ENCODE data around the gene HOXB5.

The HOXB5 gene

GRCh38 chr17:48589060-48589830, 4.3 kb downstream of the HOXB5 start:
- no peak for DNase-seq

- DNase-seq: no peak
These were observed 5.1 kb downstream of the HOXB5 start for GRCh38 chr17:48588528-48588927.

- DNase-seq: no peak
These were observed 5.5 kb downstream of the HOXB5 start for GRCh38 chr17:48588074-48588415.

GRCh38 chr17:48587276-48588073, 6.1 kb downstream of the HOXB5 start:
- DNase-seq: peak; percentile 98

- peak; percentile 58 for DNase-seq
These were observed 7.0 kb downstream of the HOXB5 start for GRCh38 chr17:48586355-48587258.

GRCh38 chr17:48584223-48584741, 9.3 kb downstream of the HOXB5 start:
- DNase-seq: no peak

GRCh38 chr17:48583708-48584222, 9.8 kb downstream of the HOXB5 start:
- no peak for DNase-seq

- DNase-seq: peak; percentile 51
These were observed 10.9 kb downstream of the HOXB5 start for GRCh38 chr17:48582750-48583069.

- peak; percentile 69 for DNase-seq
These were observed 13.6 kb downstream of the HOXB5 start for GRCh38 chr17:48579760-48580554.

GRCh38 chr17:48579471-48579759, 14.2 kb downstream of the HOXB5 start:
- DNase-seq: no peak

- peak; percentile 82 for DNase-seq
These were observed 14.7 kb downstream of the HOXB5 start for GRCh38 chr17:48578616-48579470.

GRCh38 chr17:48577946-48578615, 15.5 kb downstream of the HOXB5 start, which contains the start of gene HOXB4:
HOXB4 (minus strand) TSS chr17:48578350; CDS start chr17:48578319, 31 bp downstream.
- peak; percentile 92 for DNase-seq

GRCh38 chr17:48577330-48577945, 16.1 kb downstream of the HOXB5 start:
- DNase-seq: no peak

- DNase-seq: peak; percentile 45
These were observed 16.9 kb downstream of the HOXB5 start for GRCh38 chr17:48576479-48577309.

GRCh38 chr17:48575673-48576478, 17.7 kb downstream of the HOXB5 start:
- DNase-seq: no peak

GRCh38 chr17:48575066-48575582, 18.5 kb downstream of the HOXB5 start:
- DNase-seq: peak; percentile 93

GRCh38 chr17:48574505-48575065, 19.0 kb downstream of the HOXB5 start:
- DNase-seq: no peak

Data from NCI-H774 (cell line).